H9 (cell line): ENCODE results near the gene IQCM. TPM values are rescaled to one million over a fixed set of nuclear protein-coding genes. Genes with fewer than 3 reads are reported as not detected.

ENCODE experiments used
- DNase-seq: peaks from one replicate; pipeline ENCODE4 v3.0.0-alpha.2; 2017
- H2AFZ ChIP-seq: one replicate; pipeline ENCODE4 v1.6.1; 2013; ENCODE audit warnings: mild to moderate bottlenecking, low read length, control low read depth, moderate library complexity
- H2AK5ac ChIP-seq: 2 replicates; pipeline ENCODE4 v1.6.1; 2013; ENCODE audit warnings: low read length, control low read depth, mixed read lengths; ENCODE audit not compliant: insufficient read length
- H2BK120ac ChIP-seq: one replicate; pipeline ENCODE4 v1.6.1; 2013; ENCODE audit warnings: low read depth, mild to moderate bottlenecking, low read length, control low read depth, inconsistent platforms; ENCODE audit not compliant: poor library complexity, severe bottlenecking
- H2BK12ac ChIP-seq: 2 replicates; pipeline ENCODE4 v1.6.1; 2013; ENCODE audit warnings: low read length, control low read depth, mixed read lengths, low read depth; ENCODE audit not compliant: insufficient read length
- H2BK15ac ChIP-seq: 2 replicates; pipeline ENCODE4 v1.6.1; 2013; ENCODE audit warnings: low read depth, low read length, control low read depth
- H2BK20ac ChIP-seq: one replicate; pipeline ENCODE4 v1.6.1; 2013; ENCODE audit warnings: low read depth, mild to moderate bottlenecking, low read length, control low read depth, inconsistent platforms; ENCODE audit not compliant: poor library complexity, severe bottlenecking
- H2BK5ac ChIP-seq: 2 replicates; pipeline ENCODE4 v1.6.1; 2013; ENCODE audit warnings: low read length, control low read depth, mixed read lengths; ENCODE audit not compliant: insufficient read length
- H3K14ac ChIP-seq: 2 replicates; pipeline ENCODE4 v1.6.1; 2013; ENCODE audit warnings: low read length, control low read depth; ENCODE audit not compliant: insufficient read depth
- H3K18ac ChIP-seq: 2 replicates; pipeline ENCODE4 v1.6.1; 2013; ENCODE audit warnings: low read depth, mild to moderate bottlenecking, mixed read lengths, low read length, control low read depth; ENCODE audit not compliant: insufficient read length
- H3K23ac ChIP-seq: 2 replicates; pipeline ENCODE4 v1.6.1; 2013; ENCODE audit warnings: low read length, control low read depth, mixed read lengths, low read depth; ENCODE audit not compliant: insufficient read length
- H3K23me2 ChIP-seq: 2 replicates; pipeline ENCODE4 v1.6.1; 2013; ENCODE audit warnings: low read depth, mild to moderate bottlenecking, mixed read lengths, low read length, control low read depth; ENCODE audit not compliant: insufficient read length, poor library complexity, severe bottlenecking
- H3K27ac ChIP-seq: 2 replicates; pipeline ENCODE4 v1.5.1; 2013; ENCODE audit warnings: low read length, control low read depth, mixed read lengths, low read depth; ENCODE audit not compliant: insufficient read length
- H3K27me3 ChIP-seq: 2 replicates; pipeline ENCODE4 v1.6.1; 2013; ENCODE audit warnings: low read length, control low read depth, inconsistent platforms; ENCODE audit not compliant: insufficient read depth
- H3K4ac ChIP-seq: 2 replicates; pipeline ENCODE4 v1.6.1; 2013; ENCODE audit warnings: low read depth, mild to moderate bottlenecking, control low read depth, inconsistent platforms, low read length, moderate library complexity
- H3K4me1 ChIP-seq: 2 replicates; pipeline ENCODE4 v1.6.1; 2013; ENCODE audit warnings: low read length, control low read depth, inconsistent platforms; ENCODE audit not compliant: insufficient read depth
- H3K4me2 ChIP-seq: 2 replicates; pipeline ENCODE4 v1.6.1; 2013; ENCODE audit warnings: low read length, control low read depth, mixed read lengths; ENCODE audit not compliant: insufficient read length, insufficient read depth
- H3K56ac ChIP-seq: 2 replicates; pipeline ENCODE4 v1.6.1; 2013; ENCODE audit warnings: low read depth, mild to moderate bottlenecking, mixed read lengths, low read length, control low read depth; ENCODE audit not compliant: insufficient read length
- H3K79me1 ChIP-seq: 2 replicates; pipeline ENCODE4 v1.6.1; 2013; ENCODE audit warnings: low read depth, mild to moderate bottlenecking, moderate library complexity, low read length, control low read depth, inconsistent platforms; ENCODE audit not compliant: insufficient read depth, poor library complexity, severe bottlenecking
- H3K79me2 ChIP-seq: 2 replicates; pipeline ENCODE4 v1.6.1; 2013; ENCODE audit warnings: low read length, control low read depth, inconsistent platforms; ENCODE audit not compliant: insufficient read depth
- H3K9ac ChIP-seq: 2 replicates; pipeline ENCODE4 v1.6.1; 2013; ENCODE audit warnings: low read length, control low read depth, mixed read lengths; ENCODE audit not compliant: insufficient read length; ENCODE audit errors: extremely low read depth
- H3K9me3 ChIP-seq: one replicate; pipeline ENCODE4 v1.6.1; 2013; ENCODE audit warnings: low read depth, low read length, inconsistent platforms; ENCODE audit not compliant: control insufficient read depth
- H3T11ph ChIP-seq: one replicate; pipeline ENCODE4 v1.6.1; 2013; ENCODE audit warnings: mild to moderate bottlenecking, low read length, control low read depth, inconsistent platforms
- H4K20me1 ChIP-seq: one replicate; pipeline ENCODE4 v1.6.1; 2013; ENCODE audit not compliant: control insufficient read depth, insufficient read length, insufficient read depth
- H4K5ac ChIP-seq: 2 replicates; pipeline ENCODE4 v1.6.1; 2013; ENCODE audit warnings: low read depth, mild to moderate bottlenecking, mixed read lengths, low read length, control low read depth; ENCODE audit not compliant: insufficient read length
- H4K8ac ChIP-seq: replicated peaks from 2 replicates; pipeline ENCODE4 v1.6.1; 2013; ENCODE audit warnings: low read length, control low read depth, mixed read lengths, low read depth; ENCODE audit not compliant: insufficient read length
- H4K91ac ChIP-seq: 2 replicates; pipeline ENCODE4 v1.6.1; 2013; ENCODE audit warnings: low read depth, mild to moderate bottlenecking, moderate library complexity, mixed read lengths, low read length, control low read depth; ENCODE audit not compliant: insufficient read length
- H3K27ac Mint-ChIP-seq, 3 experiments: 2 replicates in 2 of 3; 3 replicates in 1 of 3; pipeline ENCODE4 v1.8.0; 2020 to 2021; ENCODE audit warnings: mixed read lengths in 3 of 3, mild to moderate bottlenecking in 1 of 3, moderate library complexity in 1 of 3
- H3K27me3 Mint-ChIP-seq: 2 replicates; pipeline ENCODE4 v1.8.0; 2021; ENCODE audit warnings: low read depth, mild to moderate bottlenecking, moderate library complexity, mixed read lengths
- H3K36me3 Mint-ChIP-seq, 3 experiments: 2 replicates in 2 of 3; 3 replicates in 1 of 3; pipeline ENCODE4 v1.8.0; 2020 to 2021; ENCODE audit warnings: low read depth in 3 of 3, mixed read lengths in 3 of 3; ENCODE audit not compliant: insufficient read depth in 1 of 3
- H3K4me1 Mint-ChIP-seq, 2 experiments: 2 replicates each; pipeline ENCODE4 v1.8.0; 2020; ENCODE audit warnings: mixed read lengths in 2 of 2
- H3K4me3 Mint-ChIP-seq, 2 experiments: 2 replicates in 1 of 2; 3 replicates in 1 of 2; pipeline ENCODE4 v1.8.0; 2020 to 2021; ENCODE audit warnings: mild to moderate bottlenecking in 2 of 2, mixed read lengths in 2 of 2, moderate library complexity in 1 of 2
- H3K9me3 Mint-ChIP-seq, 2 experiments: 2 replicates in 1 of 2; 3 replicates in 1 of 2; pipeline ENCODE4 v1.8.0; 2020; ENCODE audit warnings: mild to moderate bottlenecking in 2 of 2, mixed read lengths in 2 of 2, moderate library complexity in 1 of 2
- WGBS: extraction: QIAGEN DNeasy Blood & Tissue Kit; methylation state at CpG from one replicate; pipeline ENCODE4 v1.1.7; 2013; ENCODE audit warnings: missing lambda C conversion rate, low lambda C conversion rate, mixed read lengths; ENCODE audit not compliant: insufficient read length; ENCODE audit errors: extremely low coverage; 5-methylcytosine and 5-hydroxymethylcytosine counted together
- total RNA-seq: library from RNA; stranded (reverse); gene quantifications from 2 replicates; pipeline ENCODE4 v1.2.1, GENCODE V29; 2021
- TF ChIP-seq, protein P1 (sequence below): fragments of 200-600 bp; sonication (generic); conservative IDR thresholded peaks from 3 replicates; pipeline ENCODE4 v1.8.0; 2021; ENCODE audit warnings: antibody characterized with exemption, mild to moderate bottlenecking

The IQCM gene
- total RNA-seq, 1 experiment from 2014 or later, result 0.15 TPM

DNA sequence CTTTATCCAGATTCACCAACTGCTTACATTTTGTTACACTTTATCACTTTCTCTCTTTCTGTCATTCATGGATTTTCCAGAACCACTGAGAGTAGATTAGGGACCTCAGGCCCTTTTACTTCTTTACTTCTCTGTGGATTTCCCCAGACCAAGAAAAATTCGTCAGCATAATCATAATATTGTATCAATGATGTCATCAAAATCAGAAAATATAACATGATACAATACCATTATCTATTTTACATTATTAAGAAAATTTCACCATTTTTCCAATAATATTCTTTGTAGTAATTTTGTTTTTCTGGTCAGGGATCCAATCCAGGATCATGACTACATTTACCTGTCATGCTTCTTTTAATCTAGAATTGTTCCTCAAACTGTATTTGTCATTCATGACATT lies 494.2 kb downstream of the IQCM start:
- Mint-ChIP-seq H3K9me3 (peaks cover 45% of the 10 kb centered on the region in 2 experiments), H3K4me1 (no peaks in the 10 kb centered on the region), H3K4me3 (no peak overlapping the region), H3K27ac (no peak overlapping the region), H3K36me3 (peaks cover 6 to 19% (median 19%) of the 10 kb centered on the region in 3 experiments; a peak in 6 of 7 replicates), H3K27me3 (no peaks in the 10 kb centered on the region)
- no peaks in the 10 kb centered on the region for H3K27me3 ChIP-seq
- no peaks in the 10 kb centered on the region for H3K79me1 ChIP-seq
- H4K8ac ChIP-seq, result no peak overlapping the region
- no peak overlapping the region for H3K9ac ChIP-seq
- no peaks in the 10 kb centered on the region for H3K9me3 ChIP-seq
- H3K56ac ChIP-seq, result no peak overlapping the region
- WGBS, result no CpG with 5 or more reads among the region's 1 CpG
- H3K18ac ChIP-seq, result no peak overlapping the region
- no peak overlapping the region for H3K27ac ChIP-seq
- H3K4me2 ChIP-seq, result no peak overlapping the region
- H2BK20ac ChIP-seq, result no peak overlapping the region
- no peak overlapping the region for H2BK15ac ChIP-seq
- H4K5ac ChIP-seq, result no peak overlapping the region
- H3K23ac ChIP-seq, result no peak overlapping the region
- no peak overlapping the region for H2AFZ ChIP-seq
- H4K91ac ChIP-seq, result no peak overlapping the region
- TF ChIP-seq, protein P1, sequence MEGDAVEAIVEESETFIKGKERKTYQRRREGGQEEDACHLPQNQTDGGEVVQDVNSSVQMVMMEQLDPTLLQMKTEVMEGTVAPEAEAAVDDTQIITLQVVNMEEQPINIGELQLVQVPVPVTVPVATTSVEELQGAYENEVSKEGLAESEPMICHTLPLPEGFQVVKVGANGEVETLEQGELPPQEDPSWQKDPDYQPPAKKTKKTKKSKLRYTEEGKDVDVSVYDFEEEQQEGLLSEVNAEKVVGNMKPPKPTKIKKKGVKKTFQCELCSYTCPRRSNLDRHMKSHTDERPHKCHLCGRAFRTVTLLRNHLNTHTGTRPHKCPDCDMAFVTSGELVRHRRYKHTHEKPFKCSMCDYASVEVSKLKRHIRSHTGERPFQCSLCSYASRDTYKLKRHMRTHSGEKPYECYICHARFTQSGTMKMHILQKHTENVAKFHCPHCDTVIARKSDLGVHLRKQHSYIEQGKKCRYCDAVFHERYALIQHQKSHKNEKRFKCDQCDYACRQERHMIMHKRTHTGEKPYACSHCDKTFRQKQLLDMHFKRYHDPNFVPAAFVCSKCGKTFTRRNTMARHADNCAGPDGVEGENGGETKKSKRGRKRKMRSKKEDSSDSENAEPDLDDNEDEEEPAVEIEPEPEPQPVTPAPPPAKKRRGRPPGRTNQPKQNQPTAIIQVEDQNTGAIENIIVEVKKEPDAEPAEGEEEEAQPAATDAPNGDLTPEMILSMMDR, result no peak
- H3K4me1 ChIP-seq, result no peaks in the 10 kb centered on the region
- H3K4ac ChIP-seq, result no peak overlapping the region
- no peak overlapping the region for H2BK120ac ChIP-seq
- no peak for DNase-seq
- no peaks in the 10 kb centered on the region for H3K79me2 ChIP-seq
- H3K23me2 ChIP-seq, result no peaks in the 10 kb centered on the region
- no peak overlapping the region for H2AK5ac ChIP-seq
- no peaks in the 10 kb centered on the region for H4K20me1 ChIP-seq
- H2BK5ac ChIP-seq, result no peak overlapping the region
- H3T11ph ChIP-seq, result no peak overlapping the region
- no peak overlapping the region for H2BK12ac ChIP-seq
- H3K14ac ChIP-seq, result no peak overlapping the region
